ENCODE data around the gene CCDC69. TPM values are rescaled to one million over a fixed set of nuclear protein-coding genes. Genes with fewer than 3 reads are reported as not detected.

CCDC69 gene
- total RNA-seq, 1 donor from 2014 or later, result 79.0 TPM

- ATAC-seq, result no peak
- no peak for DNase-seq
- intact Hi-C loops (cut with DNase I), result no loop called here
These were observed 55.1 kb downstream of the CCDC69 start for GRCh38 chr5:151168602-151169344.

DNA sequence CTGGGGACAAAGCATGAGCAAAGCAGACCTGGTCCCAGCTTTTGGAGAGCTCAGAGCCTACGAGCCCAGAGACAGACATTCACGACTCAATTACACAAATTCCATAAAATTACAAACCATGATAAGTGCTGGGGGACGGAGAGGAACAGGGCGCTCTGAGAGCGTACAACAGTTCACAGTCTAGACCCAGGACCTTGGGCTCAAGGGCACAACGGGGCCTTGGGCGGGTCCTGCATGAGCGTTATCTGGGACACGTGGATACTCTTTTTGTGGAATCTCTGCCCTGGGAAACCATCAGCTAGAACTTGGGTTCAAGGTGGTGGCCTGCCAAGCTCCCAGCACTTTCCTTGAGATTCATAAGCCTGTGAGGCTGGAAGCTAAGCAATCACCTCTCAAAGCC is 56.9 kb downstream of the CCDC69 start:
- Histone ChIP-seq H3K4me3 (no peak overlapping the region), H3K4me1 (peaks cover 6% of the 10 kb centered on the region), H3K27ac (no peak overlapping the region), H3K36me3 (no peaks in the 10 kb centered on the region), H3K27me3 (ENCODE audit: low read depth) (no peaks in the 10 kb centered on the region), H3K9me3 (no peaks in the 10 kb centered on the region)
- intact Hi-C loops (cut with DNase I), result no loop called here
- no peak for ATAC-seq
- TF ChIP-seq CTCF (IDR thresholded peaks at IDR 0.05), result no peak
- DNase-seq, result no peak

More at GRCh38 chr5:151168602-151169344, 55.1 kb downstream of the CCDC69 start:
- no peaks in the 10 kb centered on the region for H3K9me3 ChIP-seq
- no peak overlapping the region for H3K4me3 ChIP-seq
- H3K36me3 ChIP-seq, result no peaks in the 10 kb centered on the region
- no peaks in the 10 kb centered on the region for H3K27me3 ChIP-seq (ENCODE audit: low read depth)
- TF ChIP-seq CTCF (IDR thresholded peaks at IDR 0.05), result no peak
- H3K4me1 ChIP-seq, result peaks cover 6% of the 10 kb centered on the region
- H3K27ac ChIP-seq, result no peak overlapping the region

DNA sequence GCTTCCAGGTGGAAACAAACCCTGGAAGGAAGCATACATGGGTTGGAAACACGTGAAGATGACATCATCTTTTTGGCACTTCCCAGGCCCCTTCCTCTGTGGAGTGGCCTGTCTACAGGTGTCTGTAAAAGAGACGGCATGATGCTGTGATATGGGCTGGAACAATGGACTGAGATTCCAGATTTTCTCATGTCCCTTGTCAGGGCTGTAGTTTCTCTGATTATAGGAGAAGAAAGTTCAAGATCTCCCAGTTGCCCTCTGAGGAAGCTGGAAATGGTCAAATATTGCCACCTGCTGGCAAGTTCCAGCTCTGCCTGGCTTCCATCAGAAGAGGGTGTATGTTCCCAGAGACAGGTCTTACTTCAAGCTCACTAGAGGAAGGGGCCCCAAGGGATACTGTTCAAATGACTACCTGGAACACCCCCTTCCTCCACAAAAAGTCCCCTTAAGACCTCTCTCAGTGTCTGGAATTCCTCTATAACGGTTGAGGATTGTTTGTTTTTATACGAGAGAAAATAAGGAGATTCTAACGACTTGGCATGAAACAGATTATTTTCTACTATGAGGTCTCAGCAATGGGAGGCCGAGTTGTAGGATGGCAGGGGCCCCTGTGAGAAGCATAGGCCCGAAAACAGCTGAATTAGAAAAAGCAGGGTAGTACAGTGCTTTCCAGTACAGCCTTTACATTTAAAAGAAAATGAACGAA is 59.1 kb downstream of the CCDC69 start:
- Histone ChIP-seq H3K4me3 (no peak overlapping the region), H3K27ac (no peak overlapping the region), H3K36me3 (no peaks in the 10 kb centered on the region), H3K4me1 (peaks cover 6% of the 10 kb centered on the region), H3K27me3 (ENCODE audit: low read depth) (no peaks in the 10 kb centered on the region), H3K9me3 (no peaks in the 10 kb centered on the region)
- peak; percentile 94 for TF ChIP-seq CTCF (IDR thresholded peaks at IDR 0.05)
- ATAC-seq, result peak; percentile 89 to 95
- DNase-seq, result peak; percentile 68
- intact Hi-C loops (cut with DNase I), result no loop called here

GRCh38 chr5:151162776-151163175 is 61.1 kb downstream of the CCDC69 start:
- Histone ChIP-seq H3K4me1 (peaks cover 12% of the 10 kb centered on the region), H3K4me3 (no peak overlapping the region), H3K36me3 (no peaks in the 10 kb centered on the region), H3K27me3 (ENCODE audit: low read depth) (no peaks in the 10 kb centered on the region), H3K27ac (no peak overlapping the region), H3K9me3 (no peaks in the 10 kb centered on the region)
- ATAC-seq (no peak), DNase-seq (no peak)
- no peak for TF ChIP-seq CTCF (IDR thresholded peaks at IDR 0.05)
- intact Hi-C loops (cut with DNase I), result no loop called here

GRCh38 chr5:151159649-151160373 is 64.1 kb downstream of the CCDC69 start:
- Histone ChIP-seq H3K27me3 (ENCODE audit: low read depth) (no peaks in the 10 kb centered on the region), H3K36me3 (no peaks in the 10 kb centered on the region), H3K27ac (no peak overlapping the region), H3K9me3 (no peaks in the 10 kb centered on the region), H3K4me3 (no peak overlapping the region), H3K4me1 (peaks cover 29% of the 10 kb centered on the region)
- intact Hi-C loops (cut with DNase I), result loop anchor here (5.0 kb wide), 1 partner anchor 38 kb away; no protein-coding TSS in a partner anchor
- no peak for TF ChIP-seq CTCF (IDR thresholded peaks at IDR 0.05)
- DNase-seq (no peak), ATAC-seq (no peak)
